Measurements from ENCODE around the gene WDFY3. TPM values are rescaled to one million over a fixed set of nuclear protein-coding genes. Genes with fewer than 3 reads are reported as not detected.
"Not testable (repeated sequence)": the region's sequence is repeated elsewhere in the genome, so short reads cannot be mapped to it uniquely, and the experiment has no call there.

The WDFY3 gene
- total and polyA plus RNA-seq, 8 donors, result 5.3 to 53.0 (median 29.6) TPM

DNA sequence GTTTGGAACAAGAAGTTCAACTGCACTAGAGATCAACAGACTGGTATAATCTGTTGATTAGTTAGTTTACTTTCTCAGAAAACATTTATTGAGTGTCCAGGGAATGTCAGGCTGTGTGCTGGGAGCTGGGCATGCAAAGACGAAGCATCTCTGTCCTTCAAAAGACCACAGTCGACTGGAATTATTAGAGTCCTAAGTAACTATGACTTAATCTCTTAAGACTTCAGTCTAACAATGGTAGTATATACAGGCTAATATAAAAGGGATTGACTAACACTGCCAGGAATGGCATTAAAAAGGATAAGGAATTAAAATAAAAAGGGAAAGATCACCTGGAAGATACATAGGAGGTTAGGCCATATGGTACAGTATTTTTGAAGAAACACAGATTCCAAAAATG is 128.7 kb downstream of the WDFY3 start:
- intact Hi-C loops (cut with DNase I), result no loop called here
- H3K9me3 ChIP-seq, result no peaks in the 10 kb centered on the region
- peaks cover 0 to 18% (median 0%) of the 10 kb centered on the region in 3 donors for H3K36me3 ChIP-seq
- ATAC-seq, result no peak
- FAIRE-seq, result no peak
- 46 to 55% methylated on average over 2 of the region's 2 CpGs for WGBS, 2 donors
- no peaks in the 10 kb centered on the region for H3K27me3 ChIP-seq
- H3K27ac ChIP-seq, result no peak overlapping the region
- no peaks in the 10 kb centered on the region for H3K4me1 ChIP-seq
- TF ChIP-seq, protein P1, sequence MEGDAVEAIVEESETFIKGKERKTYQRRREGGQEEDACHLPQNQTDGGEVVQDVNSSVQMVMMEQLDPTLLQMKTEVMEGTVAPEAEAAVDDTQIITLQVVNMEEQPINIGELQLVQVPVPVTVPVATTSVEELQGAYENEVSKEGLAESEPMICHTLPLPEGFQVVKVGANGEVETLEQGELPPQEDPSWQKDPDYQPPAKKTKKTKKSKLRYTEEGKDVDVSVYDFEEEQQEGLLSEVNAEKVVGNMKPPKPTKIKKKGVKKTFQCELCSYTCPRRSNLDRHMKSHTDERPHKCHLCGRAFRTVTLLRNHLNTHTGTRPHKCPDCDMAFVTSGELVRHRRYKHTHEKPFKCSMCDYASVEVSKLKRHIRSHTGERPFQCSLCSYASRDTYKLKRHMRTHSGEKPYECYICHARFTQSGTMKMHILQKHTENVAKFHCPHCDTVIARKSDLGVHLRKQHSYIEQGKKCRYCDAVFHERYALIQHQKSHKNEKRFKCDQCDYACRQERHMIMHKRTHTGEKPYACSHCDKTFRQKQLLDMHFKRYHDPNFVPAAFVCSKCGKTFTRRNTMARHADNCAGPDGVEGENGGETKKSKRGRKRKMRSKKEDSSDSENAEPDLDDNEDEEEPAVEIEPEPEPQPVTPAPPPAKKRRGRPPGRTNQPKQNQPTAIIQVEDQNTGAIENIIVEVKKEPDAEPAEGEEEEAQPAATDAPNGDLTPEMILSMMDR (IDR thresholded peaks at IDR 0.05), result no peak
- no peak for DNase-seq
- H3K4me3 ChIP-seq, result no peak overlapping the region

DNA sequence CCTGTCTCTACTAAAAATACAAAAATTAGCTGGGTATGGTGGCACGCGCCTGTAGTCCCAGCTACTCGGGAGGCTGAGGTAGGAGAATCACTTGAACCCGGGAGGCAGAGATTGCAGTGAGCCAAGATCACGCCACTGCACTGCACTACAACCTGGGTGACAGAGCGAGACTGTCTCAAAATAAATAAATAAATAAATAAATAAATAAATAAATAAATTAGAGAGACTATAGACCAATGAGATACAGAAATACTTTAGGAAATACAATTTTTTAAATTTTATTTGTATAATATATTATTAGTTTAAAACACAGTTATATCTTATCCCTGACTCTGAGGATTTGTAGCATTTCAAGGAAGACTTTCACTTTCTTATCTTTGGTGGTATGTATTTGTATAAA is 136.9 kb downstream of the WDFY3 start:
- 98 to 99% methylated on average over 6 of the region's 6 CpGs for WGBS, 2 donors
- H3K9me3 ChIP-seq; H3K27me3 ChIP-seq; FAIRE-seq; intact Hi-C loops (cut with DNase I); H3K4me3 ChIP-seq; H3K36me3 ChIP-seq; DNase-seq; ATAC-seq; H3K27ac ChIP-seq; H3K4me1 ChIP-seq: not testable (repeated sequence)

DNA sequence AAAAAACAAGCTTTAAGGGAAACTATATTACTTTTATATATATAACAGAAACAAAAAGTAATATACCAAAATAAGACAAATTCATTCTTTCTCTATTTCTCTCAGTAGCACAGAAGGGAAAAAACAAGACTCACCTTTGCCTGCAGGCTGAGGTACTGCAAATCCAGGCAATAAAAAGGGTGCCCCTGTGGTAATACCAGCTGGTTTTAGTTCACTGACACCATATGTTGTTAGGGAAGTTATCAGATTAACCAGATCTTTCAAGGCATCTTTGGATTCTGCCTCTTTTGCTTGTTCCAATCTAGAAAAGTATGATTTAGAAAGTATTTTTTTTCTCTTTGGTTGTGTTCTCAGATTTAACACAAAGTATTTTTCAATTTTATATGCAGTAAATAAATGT is 139.8 kb downstream of the WDFY3 start:
- Histone ChIP-seq H3K27me3 (no peaks in the 10 kb centered on the region), H3K36me3 (peaks cover 0 to 7% (median 0%) of the 10 kb centered on the region in 3 donors), H3K4me3 (no peak overlapping the region), H3K27ac (no peak overlapping the region), H3K9me3 (no peaks in the 10 kb centered on the region), H3K4me1 (no peaks in the 10 kb centered on the region)
- peak; percentile 60 for FAIRE-seq
- intact Hi-C loops (cut with DNase I), result no loop called here
- TF ChIP-seq, protein P1 (IDR thresholded peaks at IDR 0.05), result no peak
- no peak for ATAC-seq
- no peak for DNase-seq

DNA sequence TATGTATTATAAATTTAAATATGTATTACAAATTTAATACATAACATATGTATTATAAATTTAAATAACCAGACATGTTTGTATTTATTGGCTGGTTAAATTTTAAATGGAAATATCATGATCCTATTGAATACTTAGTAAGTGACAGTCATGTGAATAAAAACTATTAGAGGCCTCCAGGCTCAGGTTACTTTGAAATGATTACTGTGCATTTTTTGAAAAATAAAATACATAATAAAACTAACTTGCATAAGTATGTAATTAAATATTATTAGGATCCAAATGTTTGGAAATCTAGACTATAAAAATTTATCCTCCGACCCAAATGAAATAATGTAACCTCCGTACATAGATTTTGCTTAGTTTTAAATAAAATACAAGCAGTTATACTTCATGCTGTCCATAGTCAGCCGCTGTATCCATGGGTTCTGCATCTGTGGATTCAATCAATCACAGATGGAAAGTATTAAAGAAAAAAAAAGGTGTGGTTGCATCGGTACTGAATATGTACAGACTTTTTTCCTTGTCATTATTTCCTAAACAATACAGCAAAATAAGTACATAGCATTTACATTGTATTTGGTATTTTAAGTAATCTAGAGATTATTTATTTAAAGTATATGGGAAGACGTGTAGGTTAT is 140.7 kb downstream of the WDFY3 start:
- peaks cover 0 to 7% (median 0%) of the 10 kb centered on the region in 3 donors for H3K36me3 ChIP-seq
- TF ChIP-seq, protein P1 (IDR thresholded peaks at IDR 0.05), result no peak
- H3K9me3 ChIP-seq, result no peaks in the 10 kb centered on the region
- DNase-seq (no peak), FAIRE-seq (no peak), ATAC-seq (no peak)
- no peaks in the 10 kb centered on the region for H3K27me3 ChIP-seq
- H3K4me3 ChIP-seq, result no peak overlapping the region
- H3K4me1 ChIP-seq, result no peaks in the 10 kb centered on the region
- intact Hi-C loops (cut with DNase I), result no loop called here
- no peak overlapping the region for H3K27ac ChIP-seq
- WGBS, 2 donors, result 94 to 96% methylated on average over 5 of the region's 5 CpGs

DNA sequence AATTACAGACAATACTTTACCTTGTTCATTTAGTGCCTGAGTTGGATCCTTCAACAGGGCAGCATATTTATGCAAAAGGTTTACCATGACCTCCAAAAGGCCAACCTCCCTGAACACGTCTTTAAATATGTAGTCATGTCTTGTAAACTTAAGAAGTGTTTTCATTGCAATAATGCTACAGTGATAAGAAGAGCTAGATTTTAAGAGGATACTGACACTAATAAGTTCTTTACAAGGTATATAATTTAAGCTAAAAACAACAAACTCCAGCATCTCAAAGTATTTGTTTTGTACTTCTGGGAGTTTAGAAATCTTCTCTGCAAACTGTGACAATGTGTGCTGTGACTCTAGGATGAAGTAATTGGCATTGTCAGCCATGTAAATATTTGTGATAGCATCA is 145.4 kb downstream of the WDFY3 start:
- no peak for DNase-seq
- peaks cover 0 to 3% (median 0%) of the 10 kb centered on the region in 3 donors for H3K36me3 ChIP-seq
- no peaks in the 10 kb centered on the region for H3K9me3 ChIP-seq
- no peak overlapping the region for H3K4me3 ChIP-seq
- WGBS, 2 donors, result 75 to 79% methylated on average over 1 of the region's 1 CpG
- FAIRE-seq, result no peak
- TF ChIP-seq, protein P1 (IDR thresholded peaks at IDR 0.05), result no peak
- no peak overlapping the region for H3K27ac ChIP-seq
- H3K27me3 ChIP-seq, result no peaks in the 10 kb centered on the region
- intact Hi-C loops (cut with DNase I), result no loop called here
- no peak for ATAC-seq
- H3K4me1 ChIP-seq, result no peaks in the 10 kb centered on the region
